HG02870 (cell line): ENCODE measurements around the gene CCDC73.
"Not testable (repeated sequence)": the region's sequence is repeated elsewhere in the genome, so short reads cannot be mapped to it uniquely, and the experiment has no call there.

Experiments
- ATAC-seq: cut with Tn5 transposase; IDR thresholded peaks from one replicate; pipeline ENCODE4 v1.9.1; 2021; ENCODE audit warnings: mild to moderate bottlenecking, moderate library complexity; ENCODE audit not compliant: unreplicated experiment

Gene CCDC73

DNA sequence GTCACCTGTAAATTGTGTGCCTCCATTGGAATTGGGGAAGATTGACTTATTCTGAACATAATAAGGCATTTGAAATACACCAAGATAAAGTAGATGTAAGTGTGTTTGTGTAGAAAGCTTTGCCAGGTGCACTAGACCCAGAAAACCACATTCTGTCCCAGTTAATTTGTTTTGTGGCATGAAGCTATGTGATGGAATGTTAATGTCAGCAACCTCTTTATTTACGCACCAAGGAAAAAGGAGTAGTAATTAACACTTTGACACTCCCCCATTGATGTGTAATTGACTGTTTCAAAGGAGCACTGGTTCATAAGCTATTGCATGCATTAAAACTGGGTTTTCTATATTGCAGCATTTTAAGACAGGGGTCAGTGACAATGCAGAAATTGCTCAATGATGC lies 196.5 kb downstream of the CCDC73 start:
- ATAC-seq, result no peak

- not testable (repeated sequence) for ATAC-seq
Measured at GRCh38 chr11:32596114-32596513, 198.3 kb downstream of the CCDC73 start.

- ATAC-seq, result peak; percentile 58
Measured at GRCh38 chr11:32594272-32594671, 200.2 kb downstream of the CCDC73 start.

DNA sequence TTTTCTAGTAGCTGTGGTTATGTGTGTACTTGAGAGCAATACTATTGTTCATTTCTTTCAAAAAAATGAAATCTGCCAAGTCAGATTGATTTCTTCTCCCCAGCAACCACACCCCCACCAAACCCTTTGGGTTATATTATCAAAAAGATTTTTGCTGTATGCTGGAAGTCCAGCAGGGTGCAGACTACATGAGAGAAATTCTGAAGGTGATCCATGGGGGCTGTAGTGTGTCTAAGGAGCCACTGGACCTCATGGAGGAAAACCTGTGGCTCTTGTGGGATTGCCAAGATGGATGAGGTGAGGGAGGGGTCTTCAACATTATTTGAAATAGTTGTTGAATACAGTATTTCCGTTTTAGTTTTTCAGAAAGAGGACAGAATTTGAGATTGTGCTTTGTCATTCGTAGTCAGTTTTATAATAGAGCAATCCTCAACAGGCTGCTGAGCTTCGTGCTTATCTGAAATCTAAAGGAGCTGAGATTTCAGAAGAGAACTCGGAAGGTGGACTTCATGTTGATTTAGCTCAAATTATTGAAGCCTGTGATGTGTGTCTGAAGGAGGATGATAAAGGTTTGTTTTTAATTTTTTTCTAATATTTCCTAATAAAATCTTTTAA lies 207.8 kb downstream of the CCDC73 start:
- ATAC-seq, result no peak

DNA sequence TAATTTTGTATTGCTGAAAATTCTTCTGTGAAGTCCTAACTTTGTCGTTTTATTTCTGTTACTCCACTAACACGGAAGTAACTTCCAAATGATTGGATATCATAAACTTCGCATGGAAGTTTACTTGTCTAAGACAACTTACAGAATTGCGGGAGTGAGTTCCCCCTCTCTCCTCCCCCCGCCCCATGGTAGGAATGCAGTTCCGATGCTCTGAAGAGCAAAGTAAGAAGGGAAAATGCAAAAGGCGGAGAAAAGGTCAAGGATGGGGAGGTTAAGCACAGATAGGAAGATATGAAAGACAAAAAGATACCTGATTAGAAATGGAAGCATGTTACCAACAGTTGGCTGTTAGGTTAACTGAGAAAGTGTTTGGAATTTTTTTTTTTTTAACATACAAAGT lies 209.5 kb downstream of the CCDC73 start:
- no peak for ATAC-seq

GRCh38 chr11:32583459-32584271 lies 210.8 kb downstream of the CCDC73 start, which contains the start of gene EIF3M:
Gene EIF3M (plus strand): TSS chr11:32583831. CDS start chr11:32583888, 57 bp downstream.
- peak; percentile 93 for ATAC-seq

GRCh38 chr11:32581556-32581955 lies 212.9 kb downstream of the CCDC73 start:
- no peak for ATAC-seq

DNA sequence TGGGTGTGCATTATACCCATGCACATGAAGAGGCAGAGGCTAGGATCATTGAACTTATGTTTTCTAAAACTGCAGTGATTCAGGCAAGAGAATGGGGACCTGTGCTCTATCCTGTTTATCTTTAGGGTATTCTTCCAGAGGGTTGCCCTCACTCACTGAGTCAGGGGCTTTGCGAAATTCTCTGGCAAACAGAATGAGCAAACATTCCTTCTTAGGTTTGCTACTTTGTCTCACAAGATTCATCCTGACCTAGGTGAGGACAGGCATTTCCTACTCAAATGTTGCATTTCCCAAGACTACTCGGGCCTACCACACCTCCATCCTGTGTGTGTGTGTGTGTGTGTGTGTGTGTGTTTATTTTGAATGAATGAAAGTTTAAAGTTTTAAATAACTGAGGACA lies 213.5 kb downstream of the CCDC73 start:
- ATAC-seq, result no peak

DNA sequence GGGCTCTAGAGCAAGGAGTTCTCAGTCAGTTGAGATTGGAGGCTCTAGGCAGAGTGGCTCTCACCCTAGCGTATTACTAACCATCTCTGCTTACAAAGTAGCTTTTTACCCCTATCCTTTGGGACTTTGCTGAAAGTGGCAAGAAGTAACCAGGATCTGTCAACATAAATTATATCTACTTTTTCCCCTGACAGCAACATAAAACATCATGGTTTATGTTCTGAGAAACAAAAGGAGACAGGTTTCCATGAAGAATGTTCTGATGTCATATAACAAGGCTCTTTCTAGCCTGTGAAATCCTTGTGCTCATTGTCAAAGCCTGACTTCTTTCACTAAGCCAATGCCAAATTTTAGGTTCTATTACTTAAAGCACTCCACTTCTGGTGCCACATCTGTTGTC lies 218.0 kb downstream of the CCDC73 start:
- no peak for ATAC-seq

- ATAC-seq, result no peak
Measured at GRCh38 chr11:32575070-32575469, 219.4 kb downstream of the CCDC73 start.

DNA sequence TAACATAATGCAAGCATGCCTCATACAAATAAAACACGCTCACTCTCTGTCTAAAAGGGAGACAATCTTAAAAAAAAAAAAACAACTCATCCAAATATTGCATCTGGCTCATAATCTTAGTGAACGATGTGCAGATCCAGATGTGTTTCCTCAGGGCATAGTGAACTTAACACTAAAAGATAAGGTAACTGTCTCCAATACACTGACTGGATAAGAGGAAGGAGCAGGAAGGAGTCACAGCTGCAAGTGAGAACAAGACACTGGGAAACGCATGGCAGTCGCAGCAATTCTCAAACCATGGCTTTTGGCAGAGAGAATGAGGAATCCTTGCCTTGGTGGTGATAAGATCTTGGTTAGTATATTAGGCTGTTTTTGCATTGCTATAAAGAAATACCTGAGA lies 220.0 kb downstream of the CCDC73 start:
- ATAC-seq, result no peak

GRCh38 chr11:32573228-32573627 lies 221.2 kb downstream of the CCDC73 start:
- ATAC-seq, result no peak

- no peak for ATAC-seq
Measured at GRCh38 chr11:32571039-32571438, 223.4 kb downstream of the CCDC73 start.

- ATAC-seq, result no peak
Measured at GRCh38 chr11:32569313-32569881, 225.1 kb downstream of the CCDC73 start.

GRCh38 chr11:32567154-32567553 lies 227.3 kb downstream of the CCDC73 start:
- no peak for ATAC-seq

DNA sequence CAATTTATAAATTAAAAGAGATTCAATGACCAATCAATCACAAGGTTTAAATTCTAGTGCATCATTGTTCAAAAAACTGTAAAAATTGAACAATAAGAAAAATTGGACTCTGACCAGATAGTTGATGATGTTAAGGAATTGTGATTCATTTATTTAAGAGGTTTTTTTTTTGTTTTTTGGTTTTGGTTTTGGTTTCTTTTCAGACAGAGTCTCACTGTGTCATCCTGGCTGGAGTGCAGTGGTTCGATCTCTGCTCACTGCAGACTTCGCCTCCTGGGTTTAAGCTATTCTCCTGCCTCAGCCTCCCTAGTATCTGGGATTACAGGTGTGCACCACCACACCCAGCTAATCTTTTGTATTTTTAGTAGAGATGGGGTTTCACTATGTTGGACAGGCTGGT lies 227.9 kb downstream of the CCDC73 start:
- no peak for ATAC-seq

GRCh38 chr11:32563600-32563959 lies 230.9 kb downstream of the CCDC73 start:
- ATAC-seq, result no peak

DNA sequence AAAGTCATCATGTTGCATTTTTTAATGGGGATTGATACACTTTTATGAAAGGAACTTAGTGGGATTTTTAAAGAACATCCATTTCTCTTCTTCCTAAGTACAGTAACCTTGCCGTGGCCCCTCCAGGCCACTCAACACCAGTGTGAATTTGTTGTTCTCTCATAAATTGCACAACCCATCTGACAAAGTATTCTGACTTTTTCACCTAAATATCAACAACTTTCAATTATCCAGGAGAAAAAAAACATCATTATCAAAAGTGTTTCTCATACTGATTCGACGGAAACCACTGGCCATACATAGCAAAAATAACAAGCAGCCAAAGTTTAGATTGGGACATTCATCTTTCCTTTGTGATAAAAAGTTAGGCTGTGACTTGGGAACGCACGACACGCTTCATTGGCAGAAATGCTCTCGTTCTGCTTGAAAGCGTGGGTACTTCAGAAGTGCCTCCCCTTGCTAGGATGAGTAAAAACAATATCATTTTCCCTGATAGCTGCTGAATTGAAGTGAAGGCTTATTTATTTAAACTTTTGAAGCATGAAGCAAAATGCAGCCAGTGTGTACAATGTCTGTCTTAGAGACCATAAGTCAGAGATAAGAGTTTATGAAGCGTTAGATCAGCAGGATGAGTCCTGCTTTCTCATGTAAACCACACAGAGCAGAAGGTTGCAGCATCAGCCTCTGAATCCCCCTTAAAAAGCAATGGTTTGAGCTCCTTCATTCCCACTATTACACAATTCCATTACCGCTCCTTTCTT lies 231.4 kb downstream of the CCDC73 start:
- ATAC-seq, result no peak

DNA sequence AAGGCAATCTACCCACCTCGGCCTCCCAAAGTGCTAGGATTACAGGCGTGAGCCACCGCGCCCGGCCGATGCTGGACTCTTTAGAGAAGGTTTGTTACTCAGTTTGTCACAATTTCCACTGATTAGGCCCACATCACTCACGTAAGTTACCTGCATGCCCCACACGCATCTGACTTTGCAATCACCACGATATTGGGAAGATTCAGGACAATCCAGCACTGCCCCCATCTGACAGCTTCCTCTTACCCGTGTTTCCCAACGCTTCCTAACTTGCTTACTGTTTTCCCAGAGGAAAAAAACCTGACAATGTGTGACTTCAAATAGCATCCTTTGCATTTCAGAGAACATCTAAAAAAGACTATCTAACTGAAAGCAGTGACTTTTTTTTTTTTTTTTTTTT lies 232.6 kb downstream of the CCDC73 start:
- no peak for ATAC-seq

GRCh38 chr11:32555895-32556294 lies 238.6 kb downstream of the CCDC73 start:
- no peak for ATAC-seq

DNA sequence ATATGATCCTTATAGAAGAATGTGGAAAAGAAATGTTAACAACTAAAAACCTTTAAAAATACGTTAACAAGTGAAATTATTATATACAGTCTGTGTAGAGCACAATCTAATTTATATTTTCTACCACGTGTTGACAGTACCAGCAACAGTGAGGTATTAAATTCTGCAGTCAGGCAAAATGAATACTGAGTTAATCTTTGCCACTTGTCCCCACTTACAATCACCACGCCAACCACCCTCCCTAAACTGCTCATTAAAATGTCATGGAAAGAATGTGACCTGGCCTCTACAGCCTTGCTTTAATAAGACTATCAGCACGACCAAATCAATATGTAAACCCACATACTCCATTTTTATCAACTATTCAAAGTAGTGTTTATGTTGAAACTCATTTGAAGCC lies 239.4 kb downstream of the CCDC73 start:
- no peak for ATAC-seq
